ENCODE results near the gene SMARCA4. TPM values are rescaled to one million over a fixed set of nuclear protein-coding genes. Genes with fewer than 3 reads are reported as not detected.

The SMARCA4 gene
- total and polyA plus RNA-seq, 4 donors: 15.9 to 35.4 (median 22.5) TPM

GRCh38 chr19:11038511-11038910 is 77.7 kb downstream of the SMARCA4 start:
- no peak overlapping the region for H3K9ac ChIP-seq (ENCODE audit: low read depth in 1 of 2, low read length in 2 of 2)
- peaks cover 6 to 42% (median 18%) of the 10 kb centered on the region in 4 donors for H3K36me3 ChIP-seq (ENCODE audit: control insufficient read depth in 4 of 4, insufficient read depth in 3 of 4, low read depth in 1 of 4, low read length in 3 of 4)
- peaks cover 0 to 2% (median 0%) of the 10 kb centered on the region in 4 donors for H3K4me1 ChIP-seq (ENCODE audit: control insufficient read depth in 4 of 4, insufficient read depth in 4 of 4, low read length in 3 of 4)
- DNase-seq (ENCODE audit: low spot score): no peak
- 88% methylated on average over 4 of the region's 4 CpGs for WGBS
- no peak overlapping the region for H3K27ac ChIP-seq (ENCODE audit: low read depth in 1 of 2, low read length in 2 of 2)
- H3K9me3 ChIP-seq (ENCODE audit: control insufficient read depth in 4 of 4, low read length in 3 of 4): no peaks in the 10 kb centered on the region
- TF ChIP-seq RAD21 (IDR thresholded peaks at IDR 0.05) (no peak), FOXA1 (IDR thresholded peaks at IDR 0.05) (no peak), EGR1 (IDR thresholded peaks at IDR 0.05; ENCODE audit: low read depth in 2 of 2) (no peak), GABPA (IDR thresholded peaks at IDR 0.05 in 1 of 2, conservative IDR thresholded peaks at IDR 0.05 in 1 of 2) (no peak), FOXA2 (IDR thresholded peaks at IDR 0.05) (no peak), MAX (IDR thresholded peaks at IDR 0.05) (no peak), SP1 (IDR thresholded peaks at IDR 0.05) (no peak), REST (IDR thresholded peaks at IDR 0.05) (no peak), TAF1 (conservative IDR thresholded peaks at IDR 0.05) (no peak), HNF4A (conservative IDR thresholded peaks at IDR 0.05) (no peak), ATF3 (IDR thresholded peaks at IDR 0.05) (no peak), CTCF (IDR thresholded peaks at IDR 0.05; ENCODE audit: low read depth, low read length, missing input control) (no peak), ZBTB33 (IDR thresholded peaks at IDR 0.05) (no peak), HNF4G (IDR thresholded peaks at IDR 0.05) (no peak), RXRA (IDR thresholded peaks at IDR 0.05) (no peak), JUND (IDR thresholded peaks at IDR 0.05) (no peak)
- H3K4me3 ChIP-seq (ENCODE audit: low read depth in 1 of 3, low read length in 3 of 3): no peak overlapping the region
- H3K27me3 ChIP-seq (ENCODE audit: control insufficient read depth in 4 of 4, insufficient read depth in 4 of 4, low read length in 3 of 4): no peaks in the 10 kb centered on the region

GRCh38 chr19:11041194-11041593 is 80.4 kb downstream of the SMARCA4 start:
- no peak overlapping the region for H3K27ac ChIP-seq (ENCODE audit: low read depth in 1 of 2, low read length in 2 of 2)
- no peak overlapping the region for H3K9ac ChIP-seq (ENCODE audit: low read depth in 1 of 2, low read length in 2 of 2)
- H3K36me3 ChIP-seq (ENCODE audit: control insufficient read depth in 4 of 4, insufficient read depth in 3 of 4, low read depth in 1 of 4, low read length in 3 of 4): peaks cover 5 to 21% (median 9%) of the 10 kb centered on the region in 4 donors
- WGBS: 98% methylated on average over 33 of the region's 33 CpGs
- H3K4me3 ChIP-seq (ENCODE audit: low read depth in 1 of 3, low read length in 3 of 3): no peak overlapping the region
- H3K4me1 ChIP-seq (ENCODE audit: control insufficient read depth in 4 of 4, insufficient read depth in 4 of 4, low read length in 3 of 4): no peaks in the 10 kb centered on the region
- DNase-seq (ENCODE audit: low spot score): no peak
- H3K9me3 ChIP-seq (ENCODE audit: control insufficient read depth in 4 of 4, low read length in 3 of 4): no peaks in the 10 kb centered on the region
- H3K27me3 ChIP-seq (ENCODE audit: control insufficient read depth in 4 of 4, insufficient read depth in 4 of 4, low read length in 3 of 4): no peaks in the 10 kb centered on the region
- TF ChIP-seq ZBTB33 (IDR thresholded peaks at IDR 0.05) (no peak), YY1 (IDR thresholded peaks at IDR 0.05) (no peak), RXRA (IDR thresholded peaks at IDR 0.05) (no peak), MAX (IDR thresholded peaks at IDR 0.05) (no peak), ATF3 (IDR thresholded peaks at IDR 0.05) (no peak), NR2F2 (IDR thresholded peaks at IDR 0.05) (no peak), FOXA1 (IDR thresholded peaks at IDR 0.05) (no peak), REST (IDR thresholded peaks at IDR 0.05) (no peak)

Data from liver (tissue), 9 donors.